HepG2 (cell line): ENCODE results near the gene NFS1. TPM values are rescaled to one million over a fixed set of nuclear protein-coding genes. Genes with fewer than 3 reads are reported as not detected.

Experiments used
- KDM2A ChIP-seq: sonication (generic); formaldehyde crosslinking; IDR thresholded peaks from 2 replicates; pipeline ENCODE4 v1.4.0; 2020; ENCODE audit warnings: low read depth, missing genetic modification reagents, borderline replicate concordance
- NFYC ChIP-seq: IDR thresholded peaks from 2 replicates; pipeline ENCODE4 v1.6.1; 2016; ENCODE audit warnings: missing genetic modification reagents, missing compliant biosample characterization
- PHF20 ChIP-seq: sonication (generic); formaldehyde crosslinking; IDR thresholded peaks from 2 replicates; pipeline ENCODE4 v1.5.0; 2020; ENCODE audit warnings: mild to moderate bottlenecking, missing genetic modification reagents
- PHF8 ChIP-seq: sonication (generic); formaldehyde crosslinking; IDR thresholded peaks from 2 replicates; pipeline ENCODE4 v1.5.0; 2020; ENCODE audit warnings: missing genetic modification reagents
- RAD51 ChIP-seq: fragments of 450-650 bp; IDR thresholded peaks from 2 replicates; pipeline ENCODE4 v1.6.1; 2016; ENCODE audit warnings: borderline replicate concordance
- SIX1 ChIP-seq: sonication (generic); formaldehyde crosslinking; IDR thresholded peaks from 2 replicates; pipeline ENCODE4 v1.4.0; 2020; ENCODE audit warnings: missing genetic modification reagents, borderline replicate concordance
- SIX4 ChIP-seq: sonication (generic); formaldehyde crosslinking; IDR thresholded peaks from 2 replicates; pipeline ENCODE4 v1.4.0; 2020; ENCODE audit warnings: missing genetic modification reagents
- TEAD3 ChIP-seq: optimal IDR thresholded peaks from 2 replicates; pipeline ENCODE3; 2016; ENCODE audit warnings: borderline replicate concordance
- ZNF331 ChIP-seq: sonication (generic); formaldehyde crosslinking; IDR thresholded peaks from 2 replicates; pipeline ENCODE4 v1.4.0; 2020; ENCODE audit warnings: missing genetic modification reagents
- ZNF546 ChIP-seq: sonication (generic); formaldehyde crosslinking; conservative IDR thresholded peaks from 2 replicates; pipeline ENCODE4 v1.8.1; 2023; ENCODE audit warnings: mild to moderate bottlenecking, missing genetic modification reagents
- polyA plus RNA-seq, 8 experiments: library from polyadenylated mRNA; depleted of rRNA in 3 of 8; stranded (reverse) in 7 of 8; unstranded in 1 of 8; fragments of >200 nt; fragmentation: Illumina TruSeq in 4 of 8; extraction: Trizol in 4 of 8; gene quantifications; 2 replicates each; pipeline versions ENCODE4 v1.2.1 to v1.2.3, GENCODE V29; 2011 to 2016; ENCODE audit warnings: low read depth in 4 of 8, missing spikeins in 1 of 8, mixed read lengths in 1 of 8; ENCODE audit not compliant: insufficient read depth in 1 of 8
- total RNA-seq, 5 experiments: library from RNA; depleted of rRNA; stranded (reverse); fragments of >200 nt; fragmentation: Illumina TruSeq; extraction: Trizol; gene quantifications; 2 replicates each; pipeline ENCODE4 v1.2.3, GENCODE V29; 2016; ENCODE audit warnings: low read depth in 1 of 5
- TF ChIP-seq, protein P1 (sequence below): sonication (generic); formaldehyde crosslinking; IDR thresholded peaks from 2 replicates; pipeline ENCODE4 v1.5.1; 2020; ENCODE audit warnings: missing genetic modification reagents, mild to moderate bottlenecking, borderline replicate concordance
- TF ChIP-seq, protein P2 (sequence below): sonication (generic); formaldehyde crosslinking; IDR thresholded peaks from 2 replicates; pipeline ENCODE4 v1.4.0; 2020; ENCODE audit warnings: missing genetic modification reagents, mild to moderate bottlenecking, borderline replicate concordance
- TF ChIP-seq, protein P3 (sequence below): sonication (generic); formaldehyde crosslinking; IDR thresholded peaks from 2 replicates; pipeline ENCODE4 v1.4.0; 2020; ENCODE audit warnings: missing genetic modification reagents, borderline replicate concordance
- TF ChIP-seq, protein P4 (sequence below): sonication (generic); formaldehyde crosslinking; IDR thresholded peaks from 2 replicates; pipeline ENCODE4 v1.4.0; 2020; ENCODE audit warnings: mild to moderate bottlenecking, missing genetic modification reagents
- TF ChIP-seq, protein P5 (sequence below): sonication (generic); formaldehyde crosslinking; conservative IDR thresholded peaks from 2 replicates; pipeline ENCODE4 v1.8.0; 2022; ENCODE audit warnings: mild to moderate bottlenecking, moderate library complexity, missing genetic modification reagents
- TF ChIP-seq, protein P6 (sequence below): sonication (generic); formaldehyde crosslinking; IDR thresholded peaks from 2 replicates; pipeline ENCODE4 v1.4.0; 2020; ENCODE audit warnings: missing genetic modification reagents

NFS1 gene
- total and polyA plus RNA-seq, 2 of the 13 experiments (the other 11 are each of a cell fraction or from before 2014, with no cell fraction given) = 65.9 to 88.1 TPM

DNA sequence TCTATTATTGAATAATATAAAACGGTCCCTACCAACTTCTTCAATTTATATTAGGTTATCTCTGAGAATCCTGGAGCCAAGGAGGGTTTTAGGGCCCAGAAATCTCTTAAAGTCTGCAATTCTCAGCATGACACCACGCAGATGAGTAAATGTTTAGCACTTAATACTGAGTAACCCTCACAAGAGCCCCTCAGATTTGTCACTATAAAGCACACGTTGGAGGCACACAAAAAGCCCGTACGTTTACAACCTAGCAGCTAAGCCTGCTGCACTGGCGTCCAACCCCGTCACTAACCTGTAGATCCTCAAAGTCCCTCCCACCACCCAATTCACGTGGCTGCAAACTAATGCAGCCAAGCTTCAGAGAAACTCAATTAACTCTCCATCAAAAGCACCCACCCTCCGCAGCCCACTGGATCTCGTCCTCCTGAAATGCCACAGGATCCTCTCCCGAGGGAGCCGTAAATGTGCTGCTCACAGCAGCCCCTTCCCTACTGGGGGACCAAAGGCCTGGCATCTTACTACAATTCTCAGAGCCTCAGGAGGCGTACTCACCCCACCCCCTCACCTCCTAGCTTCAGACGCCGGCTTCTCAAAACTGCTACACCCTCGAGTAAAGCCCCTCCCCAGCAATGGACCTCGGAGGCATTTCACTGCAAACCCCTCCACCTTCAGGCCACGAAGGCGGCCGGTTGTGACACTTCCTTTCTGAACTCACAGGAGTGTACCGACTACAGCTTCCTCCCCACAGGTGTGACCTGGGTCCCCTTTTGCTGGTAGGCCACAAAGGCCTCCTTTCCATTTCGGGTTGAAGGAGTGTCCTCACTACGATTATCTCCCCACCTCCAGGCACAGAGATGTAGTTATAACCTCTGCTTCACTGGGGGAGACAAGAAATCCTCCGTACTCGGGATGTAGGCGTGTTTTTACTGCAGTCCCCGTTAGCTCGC is 35.4 kb downstream of the NFS1 start (continued):
- TF ChIP-seq, protein P1, sequence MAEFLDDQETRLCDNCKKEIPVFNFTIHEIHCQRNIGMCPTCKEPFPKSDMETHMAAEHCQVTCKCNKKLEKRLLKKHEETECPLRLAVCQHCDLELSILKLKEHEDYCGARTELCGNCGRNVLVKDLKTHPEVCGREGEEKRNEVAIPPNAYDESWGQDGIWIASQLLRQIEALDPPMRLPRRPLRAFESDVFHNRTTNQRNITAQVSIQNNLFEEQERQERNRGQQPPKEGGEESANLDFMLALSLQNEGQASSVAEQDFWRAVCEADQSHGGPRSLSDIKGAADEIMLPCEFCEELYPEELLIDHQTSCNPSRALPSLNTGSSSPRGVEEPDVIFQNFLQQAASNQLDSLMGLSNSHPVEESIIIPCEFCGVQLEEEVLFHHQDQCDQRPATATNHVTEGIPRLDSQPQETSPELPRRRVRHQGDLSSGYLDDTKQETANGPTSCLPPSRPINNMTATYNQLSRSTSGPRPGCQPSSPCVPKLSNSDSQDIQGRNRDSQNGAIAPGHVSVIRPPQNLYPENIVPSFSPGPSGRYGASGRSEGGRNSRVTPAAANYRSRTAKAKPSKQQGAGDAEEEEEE (CRISPR knock-in tag) = no peak
- TF ChIP-seq, protein P2, sequence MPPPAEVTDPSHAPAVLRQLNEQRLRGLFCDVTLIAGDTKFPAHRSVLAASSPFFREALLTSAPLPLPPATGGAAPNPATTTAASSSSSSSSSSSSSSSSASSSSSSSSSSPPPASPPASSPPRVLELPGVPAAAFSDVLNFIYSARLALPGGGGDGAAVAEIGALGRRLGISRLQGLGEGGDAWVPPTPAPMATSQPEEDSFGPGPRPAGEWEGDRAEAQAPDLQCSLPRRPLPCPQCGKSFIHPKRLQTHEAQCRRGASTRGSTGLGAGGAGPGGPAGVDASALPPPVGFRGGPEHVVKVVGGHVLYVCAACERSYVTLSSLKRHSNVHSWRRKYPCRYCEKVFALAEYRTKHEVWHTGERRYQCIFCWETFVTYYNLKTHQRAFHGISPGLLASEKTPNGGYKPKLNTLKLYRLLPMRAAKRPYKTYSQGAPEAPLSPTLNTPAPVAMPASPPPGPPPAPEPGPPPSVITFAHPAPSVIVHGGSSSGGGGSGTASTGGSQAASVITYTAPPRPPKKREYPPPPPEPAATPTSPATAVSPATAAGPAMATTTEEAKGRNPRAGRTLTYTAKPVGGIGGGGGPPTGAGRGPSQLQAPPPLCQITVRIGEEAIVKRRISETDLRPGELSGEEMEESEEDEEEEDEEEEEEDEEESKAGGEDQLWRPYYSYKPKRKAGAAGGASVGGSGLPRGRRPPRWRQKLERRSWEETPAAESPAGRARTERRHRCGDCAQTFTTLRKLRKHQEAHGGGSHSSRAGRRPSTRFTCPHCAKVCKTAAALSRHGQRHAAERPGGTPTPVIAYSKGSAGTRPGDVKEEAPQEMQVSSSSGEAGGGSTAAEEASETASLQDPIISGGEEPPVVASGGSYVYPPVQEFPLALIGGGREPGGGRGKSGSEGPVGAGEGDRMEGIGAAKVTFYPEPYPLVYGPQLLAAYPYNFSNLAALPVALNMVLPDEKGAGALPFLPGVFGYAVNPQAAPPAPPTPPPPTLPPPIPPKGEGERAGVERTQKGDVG (CRISPR knock-in tag) = no peak
- no peak for TF ChIP-seq KDM2A (CRISPR knock-in tag)
- TF ChIP-seq ZNF331 (CRISPR knock-in tag) = no peak; the same call in 1 of the 2 replicates
- TF ChIP-seq PHF20 (CRISPR knock-in tag) = no peak
- no peak for TF ChIP-seq PHF8 (CRISPR knock-in tag)
- TF ChIP-seq ZNF546 (CRISPR knock-in tag) = no peak
- TF ChIP-seq SIX1 = no peak
- TF ChIP-seq SIX4 (CRISPR knock-in tag) = no peak
- no peak for TF ChIP-seq RAD51
- TF ChIP-seq TEAD3 = no peak
- TF ChIP-seq NFYC (CRISPR knock-in tag) = no peak
- TF ChIP-seq, protein P3, sequence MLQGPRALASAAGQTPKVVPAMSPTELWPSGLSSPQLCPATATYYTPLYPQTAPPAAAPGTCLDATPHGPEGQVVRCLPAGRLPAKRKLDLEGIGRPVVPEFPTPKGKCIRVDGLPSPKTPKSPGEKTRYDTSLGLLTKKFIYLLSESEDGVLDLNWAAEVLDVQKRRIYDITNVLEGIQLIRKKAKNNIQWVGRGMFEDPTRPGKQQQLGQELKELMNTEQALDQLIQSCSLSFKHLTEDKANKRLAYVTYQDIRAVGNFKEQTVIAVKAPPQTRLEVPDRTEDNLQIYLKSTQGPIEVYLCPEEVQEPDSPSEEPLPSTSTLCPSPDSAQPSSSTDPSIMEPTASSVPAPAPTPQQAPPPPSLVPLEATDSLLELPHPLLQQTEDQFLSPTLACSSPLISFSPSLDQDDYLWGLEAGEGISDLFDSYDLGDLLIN = no peak; the same call in 1 of the 2 replicates
- TF ChIP-seq, protein P4, sequence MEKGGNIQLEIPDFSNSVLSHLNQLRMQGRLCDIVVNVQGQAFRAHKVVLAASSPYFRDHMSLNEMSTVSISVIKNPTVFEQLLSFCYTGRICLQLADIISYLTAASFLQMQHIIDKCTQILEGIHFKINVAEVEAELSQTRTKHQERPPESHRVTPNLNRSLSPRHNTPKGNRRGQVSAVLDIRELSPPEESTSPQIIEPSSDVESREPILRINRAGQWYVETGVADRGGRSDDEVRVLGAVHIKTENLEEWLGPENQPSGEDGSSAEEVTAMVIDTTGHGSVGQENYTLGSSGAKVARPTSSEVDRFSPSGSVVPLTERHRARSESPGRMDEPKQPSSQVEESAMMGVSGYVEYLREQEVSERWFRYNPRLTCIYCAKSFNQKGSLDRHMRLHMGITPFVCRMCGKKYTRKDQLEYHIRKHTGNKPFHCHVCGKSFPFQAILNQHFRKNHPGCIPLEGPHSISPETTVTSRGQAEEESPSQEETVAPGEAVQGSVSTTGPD (CRISPR knock-in tag) = peak; percentile 58; the same call in 1 of the 2 replicates
- TF ChIP-seq, protein P5, sequence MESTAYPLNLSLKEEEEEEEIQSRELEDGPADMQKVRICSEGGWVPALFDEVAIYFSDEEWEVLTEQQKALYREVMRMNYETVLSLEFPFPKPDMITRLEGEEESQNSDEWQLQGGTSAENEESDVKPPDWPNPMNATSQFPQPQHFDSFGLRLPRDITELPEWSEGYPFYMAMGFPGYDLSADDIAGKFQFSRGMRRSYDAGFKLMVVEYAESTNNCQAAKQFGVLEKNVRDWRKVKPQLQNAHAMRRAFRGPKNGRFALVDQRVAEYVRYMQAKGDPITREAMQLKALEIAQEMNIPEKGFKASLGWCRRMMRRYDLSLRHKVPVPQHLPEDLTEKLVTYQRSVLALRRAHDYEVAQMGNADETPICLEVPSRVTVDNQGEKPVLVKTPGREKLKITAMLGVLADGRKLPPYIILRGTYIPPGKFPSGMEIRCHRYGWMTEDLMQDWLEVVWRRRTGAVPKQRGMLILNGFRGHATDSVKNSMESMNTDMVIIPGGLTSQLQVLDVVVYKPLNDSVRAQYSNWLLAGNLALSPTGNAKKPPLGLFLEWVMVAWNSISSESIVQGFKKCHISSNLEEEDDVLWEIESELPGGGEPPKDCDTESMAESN (CRISPR knock-in tag) = no peak
- TF ChIP-seq, protein P6, sequence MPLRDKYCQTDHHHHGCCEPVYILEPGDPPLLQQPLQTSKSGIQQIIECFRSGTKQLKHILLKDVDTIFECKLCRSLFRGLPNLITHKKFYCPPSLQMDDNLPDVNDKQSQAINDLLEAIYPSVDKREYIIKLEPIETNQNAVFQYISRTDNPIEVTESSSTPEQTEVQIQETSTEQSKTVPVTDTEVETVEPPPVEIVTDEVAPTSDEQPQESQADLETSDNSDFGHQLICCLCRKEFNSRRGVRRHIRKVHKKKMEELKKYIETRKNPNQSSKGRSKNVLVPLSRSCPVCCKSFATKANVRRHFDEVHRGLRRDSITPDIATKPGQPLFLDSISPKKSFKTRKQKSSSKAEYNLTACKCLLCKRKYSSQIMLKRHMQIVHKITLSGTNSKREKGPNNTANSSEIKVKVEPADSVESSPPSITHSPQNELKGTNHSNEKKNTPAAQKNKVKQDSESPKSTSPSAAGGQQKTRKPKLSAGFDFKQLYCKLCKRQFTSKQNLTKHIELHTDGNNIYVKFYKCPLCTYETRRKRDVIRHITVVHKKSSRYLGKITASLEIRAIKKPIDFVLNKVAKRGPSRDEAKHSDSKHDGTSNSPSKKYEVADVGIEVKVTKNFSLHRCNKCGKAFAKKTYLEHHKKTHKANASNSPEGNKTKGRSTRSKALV (CRISPR knock-in tag) = no peak
